GM10266 (cell line): ENCODE measurements around the gene SURF2.
"Not testable (repeated sequence)": the region's sequence is repeated elsewhere in the genome, so short reads cannot be mapped to it uniquely, and the experiment has no call there.

ENCODE experiments used
- DNase-seq: peaks from one replicate; pipeline ENCODE4 v3.0.0; 2012; ENCODE audit errors: extremely low spot score
- TF ChIP-seq, protein P1 (sequence below): IDR thresholded peaks from 2 replicates; pipeline ENCODE4 v1.5.1; 2012; ENCODE audit warnings: mild to moderate bottlenecking, low read depth; ENCODE audit not compliant: control insufficient read depth, insufficient read depth; ENCODE audit errors: missing control alignments

Gene SURF2

DNA sequence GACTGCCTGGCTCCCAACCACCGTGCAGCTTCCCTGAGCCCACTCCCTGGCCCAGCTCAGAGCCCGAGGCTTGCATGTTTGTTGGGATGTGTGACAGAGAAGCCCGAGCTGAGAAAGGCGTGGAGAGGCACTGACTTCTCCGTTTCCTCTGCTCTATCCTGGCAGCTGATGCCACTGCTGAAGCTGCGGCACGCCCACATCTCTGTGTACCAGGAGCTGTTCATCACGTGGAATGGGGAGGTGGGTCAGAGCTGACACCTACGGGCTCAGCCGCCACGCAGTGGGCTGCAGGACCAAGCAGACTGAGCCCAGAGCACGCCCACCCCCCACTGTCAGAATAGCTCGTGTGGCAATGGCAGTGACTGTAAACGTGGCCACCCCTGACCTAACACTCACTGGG lies 29.1 kb downstream of the SURF2 start:
- TF ChIP-seq, protein P1, sequence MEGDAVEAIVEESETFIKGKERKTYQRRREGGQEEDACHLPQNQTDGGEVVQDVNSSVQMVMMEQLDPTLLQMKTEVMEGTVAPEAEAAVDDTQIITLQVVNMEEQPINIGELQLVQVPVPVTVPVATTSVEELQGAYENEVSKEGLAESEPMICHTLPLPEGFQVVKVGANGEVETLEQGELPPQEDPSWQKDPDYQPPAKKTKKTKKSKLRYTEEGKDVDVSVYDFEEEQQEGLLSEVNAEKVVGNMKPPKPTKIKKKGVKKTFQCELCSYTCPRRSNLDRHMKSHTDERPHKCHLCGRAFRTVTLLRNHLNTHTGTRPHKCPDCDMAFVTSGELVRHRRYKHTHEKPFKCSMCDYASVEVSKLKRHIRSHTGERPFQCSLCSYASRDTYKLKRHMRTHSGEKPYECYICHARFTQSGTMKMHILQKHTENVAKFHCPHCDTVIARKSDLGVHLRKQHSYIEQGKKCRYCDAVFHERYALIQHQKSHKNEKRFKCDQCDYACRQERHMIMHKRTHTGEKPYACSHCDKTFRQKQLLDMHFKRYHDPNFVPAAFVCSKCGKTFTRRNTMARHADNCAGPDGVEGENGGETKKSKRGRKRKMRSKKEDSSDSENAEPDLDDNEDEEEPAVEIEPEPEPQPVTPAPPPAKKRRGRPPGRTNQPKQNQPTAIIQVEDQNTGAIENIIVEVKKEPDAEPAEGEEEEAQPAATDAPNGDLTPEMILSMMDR, result no peak
- no peak for DNase-seq

DNA sequence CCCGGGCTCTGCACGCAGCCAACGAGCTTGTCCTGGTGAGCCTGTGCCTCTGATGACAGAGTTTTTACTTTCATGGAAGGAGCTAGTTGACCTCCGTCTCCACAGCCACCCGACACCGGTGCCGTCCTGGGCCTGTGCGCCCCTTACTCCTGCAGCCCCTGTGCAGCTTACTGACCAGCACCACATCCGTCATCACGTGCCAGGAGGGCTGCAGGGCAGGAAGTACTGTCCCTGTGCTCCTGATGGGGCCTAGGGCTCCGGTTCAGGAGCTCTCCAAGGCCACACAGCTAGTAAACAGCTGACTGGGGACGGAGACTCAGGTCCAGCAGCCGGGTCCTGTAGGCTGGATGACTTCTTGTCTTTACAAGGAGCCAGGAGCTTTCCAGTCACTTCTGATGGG lies 30.0 kb downstream of the SURF2 start:
- TF ChIP-seq, protein P1, result no peak
- no peak for DNase-seq

DNA sequence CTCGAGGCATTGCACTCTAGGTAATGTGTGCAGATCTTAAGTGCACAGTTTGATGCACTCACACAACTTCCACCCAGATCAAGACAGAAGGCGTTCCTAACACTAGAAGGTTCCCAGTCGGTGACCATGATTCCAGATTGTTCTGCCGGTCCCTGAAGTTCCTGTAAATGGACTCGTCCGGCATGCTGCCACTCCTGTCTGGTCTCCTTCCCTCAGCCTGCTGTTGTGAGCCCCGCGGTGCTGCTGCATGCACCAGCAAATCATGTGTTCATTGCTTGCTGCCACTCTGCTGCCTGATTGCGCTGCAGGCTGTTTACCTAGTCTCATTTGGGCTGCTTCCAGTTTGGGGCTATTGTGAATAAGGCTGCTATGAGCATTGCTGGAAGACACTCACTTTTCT lies 31.3 kb downstream of the SURF2 start:
- TF ChIP-seq, protein P1, result no peak
- no peak for DNase-seq

DNA sequence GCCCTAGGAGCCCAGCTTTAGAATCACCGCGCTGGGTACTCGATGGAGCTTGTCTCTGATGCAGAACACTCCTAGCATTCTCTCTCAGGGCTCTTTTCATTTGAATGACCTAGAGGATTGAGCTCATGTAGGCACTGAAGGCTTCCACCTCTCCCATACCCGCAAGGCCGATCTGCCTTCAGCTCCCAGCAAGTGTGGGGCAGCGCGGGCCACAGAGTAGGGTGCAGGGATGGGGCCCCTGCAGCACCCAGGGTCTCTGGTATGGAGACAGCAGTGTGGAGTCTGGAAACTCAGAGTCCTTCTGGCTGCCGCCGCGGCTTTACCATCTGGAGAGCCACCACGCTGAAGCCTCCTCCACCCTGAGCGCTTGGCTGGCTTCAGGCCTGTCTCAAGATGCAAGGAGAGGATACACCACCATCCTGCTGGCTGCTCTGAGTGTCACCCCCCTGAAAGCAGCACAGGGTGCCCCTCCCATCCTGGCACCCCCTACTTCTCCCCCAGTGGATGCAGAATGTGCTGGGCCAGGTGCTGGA lies 32.7 kb downstream of the SURF2 start:
- no peak for DNase-seq
- TF ChIP-seq, protein P1, result no peak

DNA sequence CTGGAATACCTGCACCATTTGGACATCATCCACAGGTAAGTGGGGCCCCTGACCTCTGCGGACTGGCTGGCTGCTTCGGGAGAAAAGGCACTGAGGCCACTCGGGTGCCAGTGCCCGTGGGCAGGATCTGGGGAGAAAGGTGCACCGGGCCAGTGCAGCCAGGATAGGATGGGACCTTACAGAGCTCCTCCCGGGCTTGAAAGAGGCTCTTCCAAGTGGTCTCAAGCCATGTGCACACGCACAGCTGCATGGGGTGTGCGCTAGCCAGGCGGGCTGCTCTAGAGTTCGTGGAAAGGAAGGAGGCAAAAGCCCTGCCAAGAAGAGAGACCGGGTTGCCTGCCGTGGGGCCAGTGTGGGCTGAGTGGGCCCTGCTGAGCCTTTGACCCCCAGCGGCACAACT lies 33.2 kb downstream of the SURF2 start:
- DNase-seq, result no peak
- TF ChIP-seq, protein P1, result no peak

DNA sequence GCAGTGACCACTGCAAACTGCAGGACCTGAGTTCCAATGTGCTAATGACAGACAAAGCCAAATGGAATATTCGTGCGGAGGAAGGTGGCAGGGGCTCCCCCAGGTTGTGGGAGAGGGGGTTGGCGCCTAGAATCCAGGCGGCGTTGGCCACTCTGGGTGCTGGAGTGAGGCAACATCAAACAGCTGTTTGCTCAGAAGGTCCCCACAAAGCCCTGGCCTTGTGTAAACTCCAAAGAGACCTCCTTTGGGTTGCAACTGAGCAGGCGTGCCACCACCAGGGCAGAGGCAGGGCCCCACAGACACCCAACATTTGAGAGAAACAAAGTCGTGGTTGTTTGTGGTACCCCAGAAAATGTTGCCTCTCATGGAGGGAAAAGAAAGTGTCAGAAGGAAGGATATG lies 34.4 kb downstream of the SURF2 start:
- TF ChIP-seq, protein P1, result no peak
- no peak for DNase-seq

DNA sequence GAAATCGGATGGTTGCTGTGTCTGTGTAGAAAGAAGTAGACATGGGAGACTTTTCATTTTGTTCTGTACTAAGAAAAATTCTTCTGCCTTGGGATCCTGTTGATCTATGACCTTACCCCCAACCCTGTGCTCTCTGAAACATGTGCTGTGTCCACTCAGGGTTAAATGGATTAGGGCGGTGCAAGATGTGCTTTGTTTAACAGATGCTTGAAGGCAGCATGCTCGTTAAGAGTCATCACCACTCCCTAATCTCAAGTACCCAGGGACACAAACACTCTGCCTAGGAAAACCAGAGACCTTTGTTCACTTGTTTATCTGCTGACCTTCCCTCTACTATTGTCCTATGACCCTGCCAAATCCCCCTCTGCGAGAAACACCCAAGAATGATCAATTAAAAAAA lies 35.1 kb downstream of the SURF2 start:
- DNase-seq, result not testable (repeated sequence)

DNA sequence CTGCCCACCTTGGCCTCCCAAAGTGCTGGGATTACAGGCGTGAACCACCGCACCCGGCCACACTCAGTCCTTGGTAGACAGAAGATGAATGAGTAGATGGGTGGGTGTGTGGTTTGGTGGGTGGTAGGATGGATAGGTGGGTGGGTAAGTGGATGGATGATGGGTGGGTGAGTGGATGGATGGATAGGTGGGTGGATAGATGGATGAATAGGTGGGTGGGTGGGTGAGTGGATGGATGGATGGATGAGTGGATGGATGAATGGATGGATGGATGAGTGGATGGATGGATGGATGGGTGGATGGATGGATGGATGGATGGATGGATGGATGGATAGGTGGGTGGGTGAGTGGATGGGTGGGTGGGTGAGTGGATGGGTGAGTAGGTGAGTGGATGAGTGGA lies 36.0 kb downstream of the SURF2 start:
- not testable (repeated sequence) for DNase-seq

DNA sequence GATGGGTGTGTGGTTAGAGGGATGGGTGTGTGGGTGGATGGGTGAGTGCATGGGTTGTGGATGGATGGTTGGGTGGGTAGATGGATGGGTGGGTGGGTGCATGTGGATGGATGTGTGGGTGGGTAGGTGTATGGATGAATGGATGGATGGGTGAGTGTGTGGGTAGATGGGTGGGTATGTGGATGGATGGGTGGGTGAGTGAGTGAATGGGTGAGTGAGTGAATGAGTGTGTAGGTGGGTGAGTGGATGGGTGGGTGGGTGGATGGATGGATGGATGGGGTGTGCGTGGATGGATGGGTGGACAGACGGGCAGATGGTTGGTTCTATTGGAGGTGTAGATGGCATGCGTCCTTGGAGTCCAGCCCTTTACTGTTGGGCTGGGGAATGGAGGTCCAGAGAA lies 37.0 kb downstream of the SURF2 start:
- no peak for DNase-seq
- TF ChIP-seq, protein P1, result no peak
